Heart right ventricle (tissue), 16 donors: ENCODE data around the gene GAL3ST2. TPM values are rescaled to one million over a fixed set of nuclear protein-coding genes. Genes with fewer than 3 reads are reported as not detected.

Experiments used
- ATAC-seq, 8 donors: fragments of 200-7000 bp; cut with Tn5 transposase; one replicate each; pipeline ENCODE4 v1.9.1; 2020; ENCODE audit warnings: mild to moderate bottlenecking in 8 of 8, moderate library complexity in 8 of 8, moderate number of reproducible peaks in 1 of 8
- DNase-seq, 2 donors: peaks; one replicate each; pipeline ENCODE4 v3.0.0-alpha.2; 2020
- H3K27ac ChIP-seq, 10 donors: fragments of 200-600 bp; sonication (generic) in 2 of 10; one replicate each; pipeline versions ENCODE4 v1.5.0 to v1.8.0; 2020 to 2022; ENCODE audit warnings: mild to moderate bottlenecking in 3 of 10
- H3K27me3 ChIP-seq, 7 donors: fragments of 200-600 bp; one replicate each; pipeline ENCODE4 v1.8.0; 2021 to 2022; ENCODE audit warnings: mild to moderate bottlenecking in 2 of 7
- H3K36me3 ChIP-seq, 9 donors: fragments of 200-600 bp; sonication (generic) in 1 of 9; one replicate each; pipeline versions ENCODE4 v1.5.0 to v1.8.0; 2020 to 2022; ENCODE audit warnings: mild to moderate bottlenecking in 2 of 9
- H3K4me1 ChIP-seq, 9 donors: fragments of 200-600 bp; sonication (generic) in 1 of 9; one replicate each; pipeline versions ENCODE4 v1.5.0 to v1.8.0; 2020 to 2022; ENCODE audit warnings: mild to moderate bottlenecking in 4 of 9
- H3K4me3 ChIP-seq, 10 donors: fragments of 200-600 bp; sonication (generic) in 2 of 10; one replicate each; pipeline versions ENCODE4 v1.5.0 to v1.8.0; 2020 to 2022; ENCODE audit warnings: mild to moderate bottlenecking in 7 of 10, moderate library complexity in 2 of 10
- H3K9me3 ChIP-seq, 11 donors: fragments of 200-600 bp in 10 of 11; sonication (generic) in 2 of 11; one replicate each; pipeline versions ENCODE4 v1.5.0 to v1.8.0; 2013 to 2022; ENCODE audit warnings: mild to moderate bottlenecking in 2 of 11, control low read depth in 1 of 11, moderate library complexity in 1 of 11
- WGBS, 2 donors: extraction: QIAGEN DNeasy Blood & Tissue Kit; methylation state at CpG; one replicate each; pipeline ENCODE4 v1.1.7; 2013; ENCODE audit warnings: inconsistent platforms in 1 of 2; 5-methylcytosine and 5-hydroxymethylcytosine counted together
- intact Hi-C, 10 donors: fragments of 100-400 bp; cut with DNase I; formaldehyde crosslinking; loops; one replicate each; pipeline versions ENCODE4 v1.11.1 to v1.14.2; 2022
- polyA plus RNA-seq, 2 donors: library from polyadenylated mRNA; stranded (reverse); fragments of 200-250 nt; gene quantifications; one replicate each; pipeline ENCODE4 v1.2.3, GENCODE V29; 2013
- total RNA-seq, 10 donors: library from RNA; stranded (reverse); fragmentation: NEBNext Ultra II Directional in 3 of 10; extraction: Animal tissue kit (Norgen Biotek cat#: 25700) in 3 of 10; gene quantifications; one replicate each; pipeline versions ENCODE4 v1.2.1 to v1.2.4, GENCODE V29; 2021 to 2023
- TF ChIP-seq, protein P1 (sequence below), 9 donors: fragments of 200-600 bp; sonication (generic) in 2 of 9; IDR thresholded peaks; one replicate each; pipeline versions ENCODE4 v1.5.0 to v1.8.0; 2021 to 2022; ENCODE audit warnings: antibody characterized with exemption in 9 of 9, mild to moderate bottlenecking in 5 of 9, moderate library complexity in 1 of 9
- donor health status: Arrhythmogenic right ventricular cardiomyopathy.
- donor health status: ischemic (EF 13 %, LVEDD 7.1; RV severe dilation, severe dysfunction).
- donor health status: healthy with polysubstance abuse.
- donor health status: DM: no; HTN: yes; CAD: no.
- donor health status: DM: no; HTN: no; CAD: no.
- donor health status: ischemic (EF 25% LVEDD 6.9; RV normal size, moderate dysfunction).
- donor health status: ischemic (EF 25% LVEDD 5.7; RV mildly dilated, moderate dysfunction).
- donor health status: healthy.
- donor health status: DM: yes; HTN: yes; CAD: no.
- donor health status: Ischemic cardiomyopathy.
- donor health status: ischemic (EF 35%, LVEDD 5.7; RV mildly dilated, moderate dysfunction).
- donor health status: nonischemic (EF 11% LVEDD 7.7; RV severe dilation, severe dysfunction).
- donor health status: DM: yes; HTN: yes; CAD: no.
- donor health status: PGD.
- donor health status: ischemic (EF 29% LVEDD 5.4; RV normal size, mild dysfunction).
- donor health status: nonischemic (EF 23%, LVEDD 6.1; RV moderate dilation, normal function).

Gene GAL3ST2
- total and polyA plus RNA-seq, 12 donors: 0.19 to 0.28 (median 0.23) TPM; not detected in 9

DNA sequence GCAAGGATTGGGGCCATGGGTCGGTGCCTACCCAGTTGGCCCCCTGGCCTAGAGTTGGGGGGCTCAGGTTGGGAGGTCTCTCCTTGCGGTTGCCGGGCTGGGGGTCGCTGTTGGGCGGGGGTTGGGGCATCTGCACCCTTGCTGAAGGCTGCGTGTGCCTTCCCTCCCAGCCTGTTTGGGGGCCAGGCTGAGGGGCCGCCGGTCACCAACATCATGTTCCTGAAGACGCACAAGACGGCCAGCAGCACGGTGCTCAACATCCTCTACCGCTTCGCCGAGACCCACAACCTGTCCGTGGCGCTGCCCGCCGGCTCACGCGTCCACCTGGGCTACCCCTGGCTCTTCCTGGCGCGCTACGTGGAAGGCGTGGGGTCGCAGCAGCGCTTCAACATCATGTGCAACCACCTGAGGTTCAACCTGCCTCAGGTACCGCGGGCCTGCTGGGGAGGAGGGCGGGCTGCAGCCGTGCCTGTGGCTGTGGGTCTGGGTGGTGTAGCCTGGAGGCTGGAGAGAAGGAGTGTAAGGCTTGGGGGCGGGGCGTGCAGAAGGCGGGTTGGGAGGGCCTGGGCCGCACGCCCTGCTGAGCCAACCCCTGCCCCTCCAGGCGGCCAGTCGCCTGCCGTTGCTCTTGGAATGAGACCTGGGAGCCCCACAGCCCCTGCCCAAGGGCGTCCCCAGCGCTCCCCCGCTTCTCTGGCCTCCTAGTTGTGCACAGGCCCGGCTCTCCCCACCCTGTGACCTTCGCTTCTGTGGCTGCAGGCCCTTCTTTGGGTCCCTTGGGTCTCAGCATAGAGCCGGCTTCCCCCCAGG is 25.2 kb downstream of the GAL3ST2 start:
- Histone ChIP-seq H3K9me3 (no peaks in the 10 kb centered on the region), H3K4me3 (no peak overlapping the region), H3K36me3 (no peaks in the 10 kb centered on the region), H3K27ac (no peak overlapping the region), H3K4me1 (peaks cover 10 to 22% (median 20%) of the 10 kb centered on the region in 9 donors), H3K27me3 (peaks cover 0 to 24% (median 20%) of the 10 kb centered on the region in 7 donors)
- 72 to 73% methylated on average over 44 of the region's 44 CpGs for WGBS, 2 donors
- intact Hi-C loops: loop anchor here in 2 of 10 donors (10.0 kb wide), 1 partner anchor 63 kb away; the partner anchor contains the start of gene RTP5 (in 2 of the 2)
- ATAC-seq: peak in 2 of 8 donors; percentile 2 to 22
- TF ChIP-seq, protein P1, sequence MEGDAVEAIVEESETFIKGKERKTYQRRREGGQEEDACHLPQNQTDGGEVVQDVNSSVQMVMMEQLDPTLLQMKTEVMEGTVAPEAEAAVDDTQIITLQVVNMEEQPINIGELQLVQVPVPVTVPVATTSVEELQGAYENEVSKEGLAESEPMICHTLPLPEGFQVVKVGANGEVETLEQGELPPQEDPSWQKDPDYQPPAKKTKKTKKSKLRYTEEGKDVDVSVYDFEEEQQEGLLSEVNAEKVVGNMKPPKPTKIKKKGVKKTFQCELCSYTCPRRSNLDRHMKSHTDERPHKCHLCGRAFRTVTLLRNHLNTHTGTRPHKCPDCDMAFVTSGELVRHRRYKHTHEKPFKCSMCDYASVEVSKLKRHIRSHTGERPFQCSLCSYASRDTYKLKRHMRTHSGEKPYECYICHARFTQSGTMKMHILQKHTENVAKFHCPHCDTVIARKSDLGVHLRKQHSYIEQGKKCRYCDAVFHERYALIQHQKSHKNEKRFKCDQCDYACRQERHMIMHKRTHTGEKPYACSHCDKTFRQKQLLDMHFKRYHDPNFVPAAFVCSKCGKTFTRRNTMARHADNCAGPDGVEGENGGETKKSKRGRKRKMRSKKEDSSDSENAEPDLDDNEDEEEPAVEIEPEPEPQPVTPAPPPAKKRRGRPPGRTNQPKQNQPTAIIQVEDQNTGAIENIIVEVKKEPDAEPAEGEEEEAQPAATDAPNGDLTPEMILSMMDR (IDR thresholded peaks at IDR 0.05): no peak
- DNase-seq: no peak

DNA sequence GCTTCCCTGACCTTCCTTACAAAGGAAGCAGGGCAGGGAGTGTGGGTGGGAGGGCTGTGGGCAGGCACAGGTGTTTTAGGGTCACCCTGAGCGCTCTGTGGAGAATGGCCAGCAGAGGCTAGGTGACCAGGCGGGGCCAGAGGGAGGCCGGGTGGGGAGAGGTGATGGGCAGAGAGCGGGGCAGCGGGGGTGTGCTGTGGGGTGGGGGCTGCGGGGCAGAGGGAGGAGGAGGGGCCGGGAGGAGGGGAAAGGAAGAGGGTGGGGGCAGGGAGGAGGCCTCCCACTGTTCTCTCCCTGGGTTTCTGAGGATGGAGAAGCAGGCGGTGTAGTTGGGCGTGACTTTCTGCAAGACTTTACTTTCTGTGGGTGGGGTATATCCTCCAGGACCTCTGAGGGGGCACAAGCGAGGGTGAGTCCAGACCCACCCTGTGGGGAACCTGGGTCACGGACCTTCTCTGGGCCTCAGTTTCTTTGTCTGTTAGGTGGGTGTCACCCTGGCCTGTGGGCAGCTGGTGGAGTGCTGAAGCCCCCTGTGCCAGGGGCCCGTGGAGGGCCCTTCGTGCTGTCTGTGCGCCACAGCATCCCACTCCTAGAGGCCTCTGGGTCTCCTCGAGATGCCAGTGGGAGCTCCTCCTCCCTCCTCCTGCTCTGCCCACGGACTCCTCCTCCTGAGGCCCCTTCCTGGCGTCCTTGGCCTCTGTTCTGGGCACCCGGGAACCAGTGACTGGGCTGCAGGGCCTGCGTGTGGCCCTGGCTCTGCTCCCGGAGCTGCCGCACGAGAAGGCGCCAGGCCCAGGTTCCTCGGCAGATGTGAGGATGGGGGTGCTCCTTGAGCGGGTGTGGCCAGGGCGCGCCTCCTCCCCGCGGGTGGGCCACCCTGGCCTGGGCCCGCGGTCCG is 26.0 kb downstream of the GAL3ST2 start:
- H3K4me3 ChIP-seq: peak overlapping the region in 7 of 10 donors; percentile 28 to 57 (median 52)
- 53 to 63% methylated on average over 23 to 32 of the region's 32 CpGs for WGBS, 2 donors
- DNase-seq: peak in 1 of 2 donors; percentile 16

DNA sequence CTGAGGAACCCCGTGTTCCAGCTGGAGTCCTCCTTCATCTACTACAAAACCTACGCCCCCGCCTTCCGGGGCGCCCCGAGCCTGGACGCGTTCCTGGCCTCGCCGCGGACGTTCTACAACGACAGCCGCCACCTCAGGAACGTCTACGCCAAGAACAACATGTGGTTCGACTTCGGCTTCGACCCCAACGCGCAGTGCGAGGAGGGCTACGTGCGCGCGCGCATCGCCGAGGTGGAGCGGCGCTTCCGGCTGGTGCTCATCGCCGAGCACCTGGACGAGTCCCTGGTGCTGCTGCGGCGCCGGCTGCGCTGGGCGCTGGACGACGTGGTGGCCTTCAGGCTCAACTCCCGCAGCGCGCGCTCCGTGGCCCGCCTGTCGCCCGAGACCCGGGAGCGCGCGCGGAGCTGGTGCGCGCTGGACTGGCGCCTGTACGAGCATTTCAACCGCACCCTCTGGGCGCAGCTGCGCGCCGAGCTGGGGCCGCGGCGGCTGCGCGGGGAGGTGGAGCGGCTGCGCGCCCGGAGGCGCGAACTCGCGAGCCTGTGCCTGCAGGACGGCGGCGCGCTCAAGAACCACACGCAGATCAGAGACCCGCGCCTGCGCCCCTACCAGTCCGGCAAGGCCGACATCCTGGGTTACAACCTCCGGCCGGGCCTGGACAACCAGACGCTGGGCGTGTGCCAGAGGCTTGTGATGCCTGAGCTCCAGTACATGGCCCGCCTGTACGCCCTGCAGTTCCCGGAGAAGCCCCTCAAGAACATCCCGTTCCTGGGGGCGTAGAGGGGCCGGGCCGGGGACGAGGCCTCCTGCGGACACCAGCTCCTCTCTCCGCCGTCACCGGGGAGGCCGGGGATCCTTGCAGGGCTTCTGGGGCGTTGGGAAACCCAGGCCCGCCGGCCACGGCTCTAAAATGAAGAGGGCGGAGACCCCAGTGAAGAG is 27.0 kb downstream of the GAL3ST2 start:
- Histone ChIP-seq H3K27ac (peak overlapping the region in 4 of 10 donors; percentile 16 to 48 (median 32)), H3K36me3 (no peaks in the 10 kb centered on the region), H3K4me3 (peak overlapping the region; percentile 28 to 57 (median 49)), H3K4me1 (peaks cover 10 to 22% (median 20%) of the 10 kb centered on the region in 9 donors), H3K27me3 (peaks cover 0 to 24% (median 20%) of the 10 kb centered on the region in 7 donors), H3K9me3 (no peaks in the 10 kb centered on the region)
- WGBS, 2 donors: 2 to 3% methylated on average over 109 of the region's 109 CpGs
- DNase-seq (peak; percentile 31 to 66), ATAC-seq (peak; percentile 58 to 82 (median 64))
- intact Hi-C loops: loop anchor here in 2 of 10 donors (10.0 kb wide), 1 partner anchor 61 kb away; the partner anchor contains the start of gene RTP5 (in 2 of the 2)
- TF ChIP-seq, protein P1 (IDR thresholded peaks at IDR 0.05): no peak

More for the DNA sequence above, 26.0 kb downstream of the GAL3ST2 start:
- peak in 3 of 8 donors; percentile 4 to 15 (median 8) for ATAC-seq
- TF ChIP-seq, protein P1 (IDR thresholded peaks at IDR 0.05): no peak
- Histone ChIP-seq H3K27me3 (peaks cover 0 to 24% (median 20%) of the 10 kb centered on the region in 7 donors), H3K9me3 (no peaks in the 10 kb centered on the region), H3K36me3 (no peaks in the 10 kb centered on the region), H3K27ac (no peak overlapping the region), H3K4me1 (peaks cover 10 to 22% (median 20%) of the 10 kb centered on the region in 9 donors)
- intact Hi-C loops: loop anchor here in 2 of 10 donors (10.0 kb wide), 1 partner anchor 62 kb away; the partner anchor contains the start of gene RTP5 (in 2 of the 2)
